Activated CD8-positive, alpha-beta memory T cell treated with anti-CD3 and anti-CD28 coated beads for 48 hours (primary cell): Measurements from ENCODE around the gene MERTK.
A peak's percentile ranks its signal among the peaks of the same experiment; 100 is the strongest.
"Not testable (repeated sequence)": the region's sequence is repeated elsewhere in the genome, so short reads cannot be mapped to it uniquely, and the experiment has no call there.

Source experiments
- DNase-seq, 3 experiments: peaks; one replicate each; pipeline ENCODE4 v3.0.0-alpha.2; 2020; ENCODE audit warnings: low read depth in 2 of 3, low spot score in 2 of 3

The MERTK gene

GRCh38 chr2:112040066-112040465, 141.7 kb downstream of the MERTK start:
- not testable (repeated sequence) for DNase-seq

GRCh38 chr2:112041460-112041859, 143.1 kb downstream of the MERTK start:
- DNase-seq, result not testable (repeated sequence)

GRCh38 chr2:112045446-112046014, 147.1 kb downstream of the MERTK start:
- DNase-seq, result no peak

- DNase-seq, result no peak
Measured at GRCh38 chr2:112046231-112046630, 147.8 kb downstream of the MERTK start.

GRCh38 chr2:112047537-112048235, 149.3 kb downstream of the MERTK start:
- no peak for DNase-seq

- DNase-seq, result no peak
Measured at GRCh38 chr2:112048236-112048592, 149.8 kb downstream of the MERTK start.

- no peak for DNase-seq
Measured at GRCh38 chr2:112048887-112049286, 150.5 kb downstream of the MERTK start.

GRCh38 chr2:112050316-112050715, 151.9 kb downstream of the MERTK start:
- DNase-seq, result no peak

GRCh38 chr2:112053917-112054846, 155.8 kb downstream of the MERTK start:
- DNase-seq, result peak; percentile 87 to 96 (median 92)

GRCh38 chr2:112054847-112055729, 156.7 kb downstream of the MERTK start, which contains the start of gene TMEM87B:
Gene TMEM87B, plus strand, starts transcription at chr2:112055269. Its CDS starts 323 bp downstream, at chr2:112055592.
- DNase-seq, result peak; percentile 90 to 94 (median 90)

- peak in 1 of 3 experiments; percentile 35 for DNase-seq
Measured at GRCh38 chr2:112055730-112056625, 157.6 kb downstream of the MERTK start.

GRCh38 chr2:112056626-112056987, 158.2 kb downstream of the MERTK start:
- no peak for DNase-seq

- no peak for DNase-seq
Measured at GRCh38 chr2:112059671-112060070, 161.3 kb downstream of the MERTK start.

- DNase-seq, result no peak
Measured at GRCh38 chr2:112061299-112061698, 162.9 kb downstream of the MERTK start.

GRCh38 chr2:112061840-112062239, 163.4 kb downstream of the MERTK start:
- no peak for DNase-seq

GRCh38 chr2:112062894-112063293, 164.5 kb downstream of the MERTK start:
- DNase-seq, result no peak

- no peak for DNase-seq
Measured at GRCh38 chr2:112065486-112065885, 167.1 kb downstream of the MERTK start.

- DNase-seq, result no peak
Measured at GRCh38 chr2:112065966-112066365, 167.6 kb downstream of the MERTK start.

- DNase-seq, result not testable (repeated sequence)
Measured at GRCh38 chr2:112069794-112070193, 171.4 kb downstream of the MERTK start.

GRCh38 chr2:112073875-112074274, 175.5 kb downstream of the MERTK start:
- DNase-seq, result no peak
